Breast epithelium (tissue), 4 donors: ENCODE data around the gene MYO19. TPM values are rescaled to one million over a fixed set of nuclear protein-coding genes. Genes with fewer than 3 reads are reported as not detected.

Experiments used
- DNase-seq, 2 donors: peaks; one replicate each; pipeline ENCODE4 v3.0.0-alpha.2; 2019; ENCODE audit warnings: low spot score in 2 of 2
- H3K27ac ChIP-seq, 2 donors: fragments of 200-600 bp; sonication (generic) in 1 of 2; one replicate each; pipeline ENCODE4 v1.5.1; 2016 to 2019; ENCODE audit warnings: mild to moderate bottlenecking in 1 of 2
- H3K27me3 ChIP-seq, 2 donors: fragments of 200-600 bp; sonication (generic) in 1 of 2; one replicate each; pipeline versions ENCODE4 v1.5.1 to v1.6.0; 2017 to 2019; ENCODE audit warnings: control low read depth in 1 of 2, mild to moderate bottlenecking in 1 of 2
- H3K36me3 ChIP-seq: fragments of 200-600 bp; one replicate; pipeline ENCODE4 v1.5.1; 2019
- H3K4me1 ChIP-seq, 2 donors: fragments of 200-600 bp; sonication (generic); one replicate each; pipeline ENCODE4 v1.5.1; 2016 to 2019; ENCODE audit warnings: control low read depth in 1 of 2
- H3K4me3 ChIP-seq, 3 donors: fragments of 200-600 bp; sonication (generic); 1 replicate in 2 of 3; 2 replicates in 1 of 3; pipeline ENCODE4 v1.5.1; 2016 to 2019; ENCODE audit warnings: mild to moderate bottlenecking in 3 of 3, moderate library complexity in 2 of 3
- H3K9me3 ChIP-seq, 2 donors: fragments of 200-600 bp; sonication (generic) in 1 of 2; one replicate each; pipeline ENCODE4 v1.5.1; 2016 to 2019; ENCODE audit warnings: control low read depth in 1 of 2
- CTCF ChIP-seq, 3 donors: fragments of 450-650 bp; IDR thresholded peaks; one replicate each; pipeline ENCODE4 v1.5.1; 2016 to 2017; ENCODE audit warnings: antibody characterized with exemption in 3 of 3, mild to moderate bottlenecking in 3 of 3, moderate library complexity in 3 of 3
- POLR2A ChIP-seq: fragments of 450-650 bp; IDR thresholded peaks from one replicate; pipeline ENCODE4 v1.6.1; 2016; ENCODE audit warnings: antibody characterized with exemption, mild to moderate bottlenecking, moderate library complexity
- POLR2AphosphoS5 ChIP-seq, 3 donors: sonication (generic); formaldehyde crosslinking; IDR thresholded peaks; one replicate each; pipeline ENCODE4 v1.6.1; 2017; ENCODE audit warnings: antibody characterized with exemption in 3 of 3
- intact Hi-C: fragments of 100-400 bp; cut with DNase I; formaldehyde crosslinking; loops from one replicate; pipeline ENCODE4 v1.15.1; 2023; ENCODE audit warnings: low total_unique reads
- total RNA-seq, 3 donors: library from RNA; depleted of rRNA; stranded (reverse); fragments of >200 nt; gene quantifications; one replicate each; pipeline ENCODE4 v1.1.0, GENCODE V29; 2016

The MYO19 gene
- total RNA-seq, 3 donors from 2014 or later, result 28.6 to 86.9 (median 71.3) TPM

GRCh38 chr17:36544044-36544306 is 9.3 kb upstream of the MYO19 start:
- intact Hi-C loops, result no loop called here

GRCh38 chr17:36542755-36543154 is 8.1 kb upstream of the MYO19 start:
- H3K9me3 ChIP-seq, result no peaks in the 10 kb centered on the region
- H3K4me3 ChIP-seq, result no peak overlapping the region
- DNase-seq, result no peak
- TF ChIP-seq POLR2AphosphoS5 (IDR thresholded peaks at IDR 0.05) (no peak), POLR2A (no peak), CTCF (IDR thresholded peaks at IDR 0.05) (no peak)
- intact Hi-C loops, result no loop called here
- no peak overlapping the region for H3K27ac ChIP-seq
- peaks cover 3 to 26% of the 10 kb centered on the region in 2 donors for H3K4me1 ChIP-seq
- no peaks in the 10 kb centered on the region for H3K36me3 ChIP-seq
- no peaks in the 10 kb centered on the region for H3K27me3 ChIP-seq

More at GRCh38 chr17:36544044-36544306, 9.3 kb upstream of the MYO19 start:
- peaks cover 3 to 30% of the 10 kb centered on the region in 2 donors for H3K4me1 ChIP-seq
- no peaks in the 10 kb centered on the region for H3K36me3 ChIP-seq
- H3K4me3 ChIP-seq, result peak overlapping the region; percentile 92 to 99 (median 95)
- TF ChIP-seq CTCF (IDR thresholded peaks at IDR 0.05), result no peak
- TF ChIP-seq POLR2A, result no peak
- no peak for TF ChIP-seq POLR2AphosphoS5 (IDR thresholded peaks at IDR 0.05)
- no peaks in the 10 kb centered on the region for H3K27me3 ChIP-seq
- H3K27ac ChIP-seq, result peak overlapping the region; percentile 100
- no peaks in the 10 kb centered on the region for H3K9me3 ChIP-seq
- DNase-seq, result no peak

- H3K27ac ChIP-seq, result no peak overlapping the region
- no peak for DNase-seq
- H3K4me1 ChIP-seq, result peaks cover 3 to 15% of the 10 kb centered on the region in 2 donors
- no peaks in the 10 kb centered on the region for H3K27me3 ChIP-seq
- H3K9me3 ChIP-seq, result no peaks in the 10 kb centered on the region
- no peak for TF ChIP-seq POLR2A
- no peak for TF ChIP-seq CTCF (IDR thresholded peaks at IDR 0.05)
- no peak for TF ChIP-seq POLR2AphosphoS5 (IDR thresholded peaks at IDR 0.05)
- H3K4me3 ChIP-seq, result no peak overlapping the region
- intact Hi-C loops, result no loop called here
- no peaks in the 10 kb centered on the region for H3K36me3 ChIP-seq
Observed at GRCh38 chr17:36540696-36541095, 6.0 kb upstream of the MYO19 start.

DNA sequence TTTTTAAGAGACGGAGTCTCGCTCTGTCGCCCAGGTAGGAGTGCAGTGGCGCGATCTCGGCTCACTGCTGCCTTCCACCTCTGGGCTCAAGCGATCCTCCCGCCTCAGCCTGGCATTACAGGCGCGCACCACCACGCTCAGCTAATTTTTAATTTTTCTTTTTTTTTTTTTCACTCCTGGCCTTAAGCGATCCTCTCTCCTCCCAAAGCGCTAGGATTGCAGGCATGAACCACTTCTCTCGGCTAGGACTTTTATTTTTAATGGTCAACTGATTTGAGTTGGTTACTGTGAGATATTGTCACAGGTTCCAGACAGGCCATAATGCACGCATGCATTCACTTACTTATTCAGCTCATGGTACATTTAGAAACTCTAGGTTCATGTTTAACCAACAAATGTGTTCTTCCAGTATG is 1.0 kb upstream of the MYO19 start:
- peak overlapping the region; percentile 71 to 81 (median 72) for H3K4me3 ChIP-seq
- no peaks in the 10 kb centered on the region for H3K36me3 ChIP-seq
- no peaks in the 10 kb centered on the region for H3K27me3 ChIP-seq
- no peak for TF ChIP-seq POLR2A
- peaks cover 0 to 5% of the 10 kb centered on the region in 2 donors for H3K4me1 ChIP-seq
- peak overlapping the region; percentile 91 to 97 for H3K27ac ChIP-seq
- no peaks in the 10 kb centered on the region for H3K9me3 ChIP-seq
- intact Hi-C loops, result no loop called here
- DNase-seq, result no peak

GRCh38 chr17:36533935-36534839 is 481 bp downstream of the MYO19 start:
- no peaks in the 10 kb centered on the region for H3K36me3 ChIP-seq
- intact Hi-C loops, result no loop called here
- H3K9me3 ChIP-seq, result no peaks in the 10 kb centered on the region
- peak overlapping the region; percentile 71 to 81 (median 72) for H3K4me3 ChIP-seq
- H3K4me1 ChIP-seq, result peaks cover 0 to 5% of the 10 kb centered on the region in 2 donors
- peak; percentile 67 for DNase-seq
- no peaks in the 10 kb centered on the region for H3K27me3 ChIP-seq
- peak overlapping the region; percentile 91 to 97 for H3K27ac ChIP-seq
- TF ChIP-seq POLR2A (no peak), CTCF (IDR thresholded peaks at IDR 0.05) (peak; percentile 17 to 54 (median 49))
